Trophoblast cell (in vitro differentiated cells and primary cell): ENCODE data around the gene CYP4B1.

Experiments
- DNase-seq, 2 donors: peaks; one replicate each; pipeline ENCODE4 v3.0.0-alpha.2; 2016
- H2AFZ ChIP-seq: 2 replicates; pipeline ENCODE4 v1.6.1; 2013; ENCODE audit warnings: low read length, moderate library complexity, mild to moderate bottlenecking; ENCODE audit not compliant: insufficient read depth, poor library complexity
- H2AK5ac ChIP-seq: 2 replicates; pipeline ENCODE4 v1.6.1; 2013; ENCODE audit warnings: mild to moderate bottlenecking, low read length
- H2BK120ac ChIP-seq: 2 replicates; pipeline ENCODE4 v1.6.1; 2013; ENCODE audit warnings: low read length, mild to moderate bottlenecking, moderate library complexity; ENCODE audit not compliant: insufficient read depth, poor library complexity
- H2BK12ac ChIP-seq: 2 replicates; pipeline ENCODE4 v1.6.1; 2013; ENCODE audit warnings: mild to moderate bottlenecking, low read length, moderate library complexity
- H2BK5ac ChIP-seq: 2 replicates; pipeline ENCODE4 v1.6.1; 2013; ENCODE audit warnings: low read length, low read depth, moderate library complexity, mild to moderate bottlenecking; ENCODE audit not compliant: poor library complexity
- H3K14ac ChIP-seq: 2 replicates; pipeline ENCODE4 v1.6.1; 2013; ENCODE audit warnings: mild to moderate bottlenecking, low read length
- H3K18ac ChIP-seq: 2 replicates; pipeline ENCODE4 v1.6.1; 2013; ENCODE audit warnings: mild to moderate bottlenecking, low read length
- H3K23ac ChIP-seq: 2 replicates; pipeline ENCODE4 v1.6.1; 2013; ENCODE audit warnings: low read length
- H3K27ac ChIP-seq: 2 replicates; pipeline ENCODE4 v1.5.1; 2013; ENCODE audit warnings: low read depth, mild to moderate bottlenecking, inconsistent platforms, low read length, moderate library complexity
- H3K27me3 ChIP-seq: 2 replicates; pipeline ENCODE4 v1.6.1; 2013; ENCODE audit warnings: inconsistent platforms, mild to moderate bottlenecking, low read length, moderate library complexity; ENCODE audit not compliant: insufficient read depth
- H3K36me3 ChIP-seq, 2 experiments: 1 replicate in 1 of 2; 2 replicates in 1 of 2; pipeline ENCODE4 v1.6.1; 2013; ENCODE audit warnings: low read length in 2 of 2, mild to moderate bottlenecking in 2 of 2, moderate library complexity in 1 of 2; ENCODE audit not compliant: insufficient read depth in 2 of 2, control insufficient read depth in 1 of 2
- H3K4ac ChIP-seq: 2 replicates; pipeline ENCODE4 v1.6.1; 2013; ENCODE audit warnings: low read depth, mild to moderate bottlenecking, low read length, moderate library complexity
- H3K4me1 ChIP-seq, 2 experiments: 1 replicate in 1 of 2; 2 replicates in 1 of 2; pipeline ENCODE4 v1.6.1; 2013; ENCODE audit warnings: low read length in 2 of 2, mild to moderate bottlenecking in 2 of 2, moderate library complexity in 1 of 2; ENCODE audit not compliant: insufficient read depth in 2 of 2, control insufficient read depth in 1 of 2
- H3K4me2 ChIP-seq: 2 replicates; pipeline ENCODE4 v1.6.1; 2013; ENCODE audit warnings: inconsistent platforms, mild to moderate bottlenecking, low read length, moderate library complexity
- H3K4me3 ChIP-seq: 2 replicates; pipeline ENCODE4 v1.5.1; 2013; ENCODE audit warnings: mild to moderate bottlenecking, low read depth, low read length, inconsistent platforms
- H3K79me1 ChIP-seq: one replicate; pipeline ENCODE4 v1.6.1; 2013; ENCODE audit warnings: low read length
- H3K79me2 ChIP-seq: 2 replicates; pipeline ENCODE4 v1.6.1; 2013; ENCODE audit warnings: low read length, mild to moderate bottlenecking; ENCODE audit not compliant: control insufficient read depth, insufficient read depth, poor library complexity
- H3K9ac ChIP-seq: 2 replicates; pipeline ENCODE4 v1.6.1; 2013; ENCODE audit warnings: mild to moderate bottlenecking, low read length
- H3K9me3 ChIP-seq: 2 replicates; pipeline ENCODE4 v1.6.1; 2013; ENCODE audit warnings: low read depth, mild to moderate bottlenecking, control low read depth, inconsistent platforms, low read length; ENCODE audit not compliant: insufficient read depth
- H4K12ac ChIP-seq: 2 replicates; pipeline ENCODE4 v1.6.1; 2013; ENCODE audit warnings: low read depth, mild to moderate bottlenecking, low read length, moderate library complexity
- H4K8ac ChIP-seq: 2 replicates; pipeline ENCODE4 v1.6.1; 2013; ENCODE audit warnings: low read depth, mild to moderate bottlenecking, low read length, moderate library complexity
- H4K91ac ChIP-seq: one replicate; pipeline ENCODE4 v1.6.1; 2013; ENCODE audit warnings: low read depth, mild to moderate bottlenecking, low read length, moderate library complexity
- WGBS: extraction: QIAGEN DNeasy Blood & Tissue Kit; methylation state at CpG from one replicate; pipeline ENCODE4 v1.1.7; 2013; ENCODE audit warnings: missing lambda C conversion rate; ENCODE audit not compliant: insufficient read length, insufficient coverage; ENCODE audit errors: extremely low coverage; 5-methylcytosine and 5-hydroxymethylcytosine counted together

The CYP4B1 gene

GRCh38 chr1:46768445-46768844, 30.4 kb upstream of the CYP4B1 start:
- peak in 1 of 2 donors; percentile 42 for DNase-seq
- H3K23ac ChIP-seq: no peak overlapping the region
- H4K8ac ChIP-seq: no peak overlapping the region
- no peaks in the 10 kb centered on the region for H3K27me3 ChIP-seq
- no peak overlapping the region for H2AFZ ChIP-seq
- H3K4me3 ChIP-seq: peak overlapping the region; percentile 49
- H3K4me2 ChIP-seq: no peak overlapping the region
- H3K36me3 ChIP-seq: no peaks in the 10 kb centered on the region
- H3K4me1 ChIP-seq: no peaks in the 10 kb centered on the region
- no peak overlapping the region for H3K27ac ChIP-seq
- no peak overlapping the region for H2BK5ac ChIP-seq
- no peak overlapping the region for H3K14ac ChIP-seq
- no CpG with 5 or more reads among the region's 5 CpGs for WGBS
- H2AK5ac ChIP-seq: no peak overlapping the region
- peaks cover 20% of the 10 kb centered on the region for H3K9me3 ChIP-seq
- H3K9ac ChIP-seq: no peak overlapping the region
- H4K12ac ChIP-seq: no peak overlapping the region
- no peak overlapping the region for H2BK12ac ChIP-seq
- H2BK120ac ChIP-seq: no peak overlapping the region
- no peaks in the 10 kb centered on the region for H3K79me1 ChIP-seq
- H3K79me2 ChIP-seq: no peaks in the 10 kb centered on the region
- no peak overlapping the region for H3K4ac ChIP-seq
- no peak overlapping the region for H3K18ac ChIP-seq
- no peak overlapping the region for H4K91ac ChIP-seq

DNA sequence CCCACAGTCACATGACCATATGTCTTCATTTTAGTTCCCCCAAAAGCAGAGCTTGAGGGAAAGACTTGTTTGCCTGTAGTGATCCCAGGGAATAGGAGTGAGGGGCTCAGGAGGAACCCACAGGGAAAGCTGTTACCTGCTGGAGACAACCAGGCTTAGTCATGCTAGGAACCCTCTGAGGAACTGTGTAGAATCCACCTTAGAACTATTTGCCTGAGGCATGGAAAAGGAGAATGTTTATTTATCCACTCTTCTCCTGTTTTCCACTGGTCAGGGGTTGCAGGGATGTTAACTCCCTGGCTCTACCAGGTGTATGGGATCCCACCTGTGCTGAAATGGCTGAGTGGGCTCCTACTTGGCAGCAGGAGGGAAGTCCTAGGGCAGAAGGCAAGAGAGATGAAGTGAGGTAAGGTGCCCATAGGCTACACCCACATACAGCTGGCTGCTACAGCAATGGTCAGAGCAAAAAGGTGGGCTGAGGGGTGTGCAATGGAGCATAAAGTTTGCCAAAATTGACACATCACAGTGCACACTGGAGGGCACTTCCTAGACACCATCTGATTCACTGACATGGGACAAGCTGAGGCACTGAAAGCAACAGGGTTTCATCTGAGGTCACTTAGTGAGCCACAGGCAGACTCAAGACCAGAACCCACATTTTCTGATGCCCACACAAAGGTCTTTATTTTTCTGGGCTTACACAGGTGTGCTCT, 29.7 kb upstream of the CYP4B1 start:
- Histone ChIP-seq H3K27ac (no peak overlapping the region), H3K9me3 (peaks cover 20% of the 10 kb centered on the region), H3K79me2 (no peaks in the 10 kb centered on the region), H3K4me3 (no peak overlapping the region), H3K27me3 (no peaks in the 10 kb centered on the region), H3K14ac (no peak overlapping the region), H4K12ac (no peak overlapping the region), H3K4ac (no peak overlapping the region), H3K9ac (no peak overlapping the region), H2AFZ (no peak overlapping the region), H3K79me1 (no peaks in the 10 kb centered on the region), H4K8ac (no peak overlapping the region), H2BK120ac (no peak overlapping the region), H4K91ac (no peak overlapping the region), H3K23ac (no peak overlapping the region), H2BK12ac (no peak overlapping the region), H2BK5ac (no peak overlapping the region), H3K4me2 (no peak overlapping the region), H2AK5ac (no peak overlapping the region), H3K4me1 (no peaks in the 10 kb centered on the region), H3K36me3 (no peaks in the 10 kb centered on the region), H3K18ac (no peak overlapping the region)
- peak in 1 of 2 donors; percentile 61 for DNase-seq

- H4K12ac ChIP-seq: no peak overlapping the region
- H3K79me2 ChIP-seq: no peaks in the 10 kb centered on the region
- no peak overlapping the region for H4K8ac ChIP-seq
- WGBS: no CpG with 5 or more reads among the region's 3 CpGs
- no peak overlapping the region for H3K4me2 ChIP-seq
- no peak overlapping the region for H3K23ac ChIP-seq
- H2BK120ac ChIP-seq: no peak overlapping the region
- H2BK5ac ChIP-seq: no peak overlapping the region
- no peak overlapping the region for H3K4ac ChIP-seq
- H3K27me3 ChIP-seq: no peaks in the 10 kb centered on the region
- H3K9me3 ChIP-seq: peaks cover 20% of the 10 kb centered on the region
- no peak overlapping the region for H2AFZ ChIP-seq
- H3K14ac ChIP-seq: no peak overlapping the region
- H4K91ac ChIP-seq: no peak overlapping the region
- no peak for DNase-seq
- H2BK12ac ChIP-seq: no peak overlapping the region
- H3K18ac ChIP-seq: no peak overlapping the region
- H3K9ac ChIP-seq: no peak overlapping the region
- no peaks in the 10 kb centered on the region for H3K36me3 ChIP-seq
- H2AK5ac ChIP-seq: no peak overlapping the region
- H3K4me3 ChIP-seq: no peak overlapping the region
- no peaks in the 10 kb centered on the region for H3K79me1 ChIP-seq
- H3K4me1 ChIP-seq: no peaks in the 10 kb centered on the region
- no peak overlapping the region for H3K27ac ChIP-seq
Observed at GRCh38 chr1:46770541-46770940, 28.3 kb upstream of the CYP4B1 start.

GRCh38 chr1:46772571-46772970, 26.3 kb upstream of the CYP4B1 start:
- no peak overlapping the region for H4K91ac ChIP-seq
- H3K4me3 ChIP-seq: no peak overlapping the region
- no peak overlapping the region for H2AFZ ChIP-seq
- no peak overlapping the region for H2BK5ac ChIP-seq
- no peaks in the 10 kb centered on the region for H3K27me3 ChIP-seq
- H2BK12ac ChIP-seq: no peak overlapping the region
- peaks cover 20% of the 10 kb centered on the region for H3K9me3 ChIP-seq
- H3K79me1 ChIP-seq: no peaks in the 10 kb centered on the region
- H2BK120ac ChIP-seq: no peak overlapping the region
- no peak overlapping the region for H3K14ac ChIP-seq
- no peak overlapping the region for H2AK5ac ChIP-seq
- H3K18ac ChIP-seq: no peak overlapping the region
- no peak overlapping the region for H3K4ac ChIP-seq
- H4K8ac ChIP-seq: no peak overlapping the region
- no peak overlapping the region for H3K9ac ChIP-seq
- no peak for DNase-seq
- H3K4me1 ChIP-seq: no peaks in the 10 kb centered on the region
- no peak overlapping the region for H4K12ac ChIP-seq
- no peaks in the 10 kb centered on the region for H3K36me3 ChIP-seq
- no peak overlapping the region for H3K4me2 ChIP-seq
- H3K79me2 ChIP-seq: no peaks in the 10 kb centered on the region
- WGBS: no CpG with 5 or more reads among the region's 1 CpG
- H3K27ac ChIP-seq: no peak overlapping the region
- H3K23ac ChIP-seq: no peak overlapping the region
